ENCODE measurements around the gene PTGES.
"Not testable (repeated sequence)": the region's sequence is repeated elsewhere in the genome, so short reads cannot be mapped to it uniquely, and the experiment has no call there.

The PTGES gene

GRCh38 chr9:129769669-129770068, 16.8 kb upstream of the PTGES start:
- DNase-seq = no peak

- no peak for DNase-seq
Observed at GRCh38 chr9:129768486-129768885, 15.6 kb upstream of the PTGES start.

- no peak for DNase-seq
Observed at GRCh38 chr9:129765764-129766317, 13.0 kb upstream of the PTGES start.

GRCh38 chr9:129762985-129763926, 10.4 kb upstream of the PTGES start:
- DNase-seq = no peak

- not testable (repeated sequence) for DNase-seq
Observed at GRCh38 chr9:129762370-129762984, 9.6 kb upstream of the PTGES start.

GRCh38 chr9:129761901-129762369, 9.1 kb upstream of the PTGES start:
- no peak for DNase-seq

- DNase-seq = no peak
Observed at GRCh38 chr9:129761293-129761900, 8.6 kb upstream of the PTGES start.

GRCh38 chr9:129760784-129761183, 7.9 kb upstream of the PTGES start:
- not testable (repeated sequence) for DNase-seq

- no peak for DNase-seq
Observed at GRCh38 chr9:129759804-129760502, 7.1 kb upstream of the PTGES start.

GRCh38 chr9:129759319-129759718, 6.5 kb upstream of the PTGES start:
- no peak for DNase-seq

- DNase-seq = no peak
Observed at GRCh38 chr9:129757045-129757444, 4.2 kb upstream of the PTGES start.

GRCh38 chr9:129756191-129756590, 3.3 kb upstream of the PTGES start:
- no peak for DNase-seq

- DNase-seq = no peak
Observed at GRCh38 chr9:129755151-129755550, 2.3 kb upstream of the PTGES start.

- DNase-seq = no peak
Observed at GRCh38 chr9:129751841-129752801, 721 bp downstream of the PTGES start.

- DNase-seq = no peak
Observed at GRCh38 chr9:129750013-129750638, 2.7 kb downstream of the PTGES start.

GRCh38 chr9:129749575-129749974, 3.3 kb downstream of the PTGES start:
- DNase-seq = no peak

- not testable (repeated sequence) for DNase-seq
Observed at GRCh38 chr9:129749052-129749451, 3.8 kb downstream of the PTGES start.

- DNase-seq = no peak
Observed at GRCh38 chr9:129748249-129748648, 4.6 kb downstream of the PTGES start.

GRCh38 chr9:129746092-129746777, 6.6 kb downstream of the PTGES start:
- DNase-seq = no peak

- DNase-seq = no peak
Observed at GRCh38 chr9:129745200-129745599, 7.6 kb downstream of the PTGES start.

Data from activated naive CD4-positive, alpha-beta T cell (primary cell).